ENCODE results near the gene FAM168A. TPM values are rescaled to one million over a fixed set of nuclear protein-coding genes. Genes with fewer than 3 reads are reported as not detected.

The FAM168A gene
- total and polyA plus RNA-seq, 10 of the 15 experiments (the other 5 are each of a cell fraction or from before 2014, with no cell fraction given) = 1.7 to 20.0 (median 10.0) TPM

GRCh38 chr11:73532310-73532709 lies 65.6 kb downstream of the FAM168A start:
- ATAC-seq = no peak
- Histone ChIP-seq H3K4me1 (ENCODE audit: control insufficient read depth, insufficient read depth, low read length) (peaks cover 11% of the 10 kb centered on the region), H3K79me2 (ENCODE audit: control insufficient read depth, insufficient read depth, low read length) (peaks cover 2% of the 10 kb centered on the region; the same call in 1 of the 2 replicates), H3K36me3 (ENCODE audit: control insufficient read depth in 2 of 2, insufficient read depth in 2 of 2, low read length in 1 of 2) (no peaks in the 10 kb centered on the region), H2AFZ (ENCODE audit: control insufficient read depth, low read depth, low read length) (no peak overlapping the region), H3K4me2 (ENCODE audit: control insufficient read depth, insufficient read depth) (no peak overlapping the region), H3K27me3 (replicated peaks in 1 of 2; ENCODE audit: control insufficient read depth in 2 of 2, insufficient read depth in 2 of 2, low read length in 1 of 2) (no peaks in the 10 kb centered on the region), H3K27ac (ENCODE audit: control insufficient read depth, insufficient read depth) (no peak overlapping the region), H4K20me1 (ENCODE audit: control insufficient read depth, insufficient read depth) (no peaks in the 10 kb centered on the region), H3K9ac (ENCODE audit: control insufficient read depth, insufficient read depth, low read length) (no peak overlapping the region), H3K9me3 (replicated peaks; ENCODE audit: control insufficient read depth, insufficient read depth, low read length) (no peaks in the 10 kb centered on the region), H3K4me3 (no peak overlapping the region)
- RAD21 ChIA-PET (ENCODE audit: unreplicated experiment) = interaction anchor here (0.7 to 1.4 kb wide), 3 partner anchors 10 to 251 kb away, joined by 3 to 5 read pairs (median 3); no protein-coding TSS in a partner anchor
- no peak for FAIRE-seq
- no TSS peak for BruUV-seq (replicated peaks)
- WGBS (ENCODE audit: insufficient coverage, insufficient replicate concordance, low lambda C conversion rate, missing lambda C conversion rate) = 100% methylated on average over 1 of the region's 1 CpG
- POLR2A ChIA-PET = interaction anchor here (0.6 to 1.5 kb wide), 3 partner anchors 11 to 82 kb away, joined by 3 to 4 read pairs (median 3); no protein-coding TSS in a partner anchor
- CTCF ChIA-PET = interaction anchor here (1.4 to 1.5 kb wide), 2 partner anchors 32 to 65 kb away, joined by 4 to 6 read pairs; no protein-coding TSS in a partner anchor
- TF ChIP-seq HDAC2 (IDR thresholded peaks at IDR 0.05) = no peak
- no peak for TF ChIP-seq RFX5 (IDR thresholded peaks at IDR 0.05; ENCODE audit: low read depth, low read length)
- no peak for TF ChIP-seq NKRF (conservative IDR thresholded peaks at IDR 0.05)
- TF ChIP-seq SMARCA5 (IDR thresholded peaks at IDR 0.05) = no peak
- no peak for TF ChIP-seq CBX5 (IDR thresholded peaks at IDR 0.05; ENCODE audit: low read depth)
- no peak for TF ChIP-seq CHD1 (IDR thresholded peaks at IDR 0.05; ENCODE audit: low read depth, low read length)
- no peak for TF ChIP-seq SIX5 (IDR thresholded peaks at IDR 0.05; ENCODE audit: low read depth, low read length, severe bottlenecking)
- TF ChIP-seq EZH2 (IDR thresholded peaks at IDR 0.05; ENCODE audit: borderline replicate concordance, control insufficient read depth, low read depth, low read length) = no peak
- TF ChIP-seq EED (IDR thresholded peaks at IDR 0.05; ENCODE audit: low read depth) = no peak
- TF ChIP-seq SMAD1 (IDR thresholded peaks at IDR 0.05; ENCODE audit: low read depth, partially characterized antibody) = no peak
- no peak for TF ChIP-seq ESRRA (IDR thresholded peaks at IDR 0.05; ENCODE audit: low read length)
- no peak for TF ChIP-seq SUZ12 (IDR thresholded peaks at IDR 0.05; ENCODE audit: unreplicated experiment)
- intact Hi-C loops (cut with micrococcal nuclease; ENCODE audit: unreplicated experiment) = no loop called here
- no peak for DNase-seq (ENCODE audit: low read depth, low spot score)
- in situ Hi-C loops (cut with MboI) = no loop called here
- SMC1A ChIA-PET (ENCODE audit: uncharacterized antibody, unreplicated experiment) = interaction anchor here (0.6 to 2.4 kb wide), 8 partner anchors 10 to 158 kb away, joined by 3 to 10 read pairs (median 4); no protein-coding TSS in a partner anchor
